ENCODE data around the gene TPRX2. TPM values are rescaled to one million over a fixed set of nuclear protein-coding genes. Genes with fewer than 3 reads are reported as not detected.
"Not testable (repeated sequence)": the region's sequence is repeated elsewhere in the genome, so short reads cannot be mapped to it uniquely, and the experiment has no call there.

The TPRX2 gene, protein sequence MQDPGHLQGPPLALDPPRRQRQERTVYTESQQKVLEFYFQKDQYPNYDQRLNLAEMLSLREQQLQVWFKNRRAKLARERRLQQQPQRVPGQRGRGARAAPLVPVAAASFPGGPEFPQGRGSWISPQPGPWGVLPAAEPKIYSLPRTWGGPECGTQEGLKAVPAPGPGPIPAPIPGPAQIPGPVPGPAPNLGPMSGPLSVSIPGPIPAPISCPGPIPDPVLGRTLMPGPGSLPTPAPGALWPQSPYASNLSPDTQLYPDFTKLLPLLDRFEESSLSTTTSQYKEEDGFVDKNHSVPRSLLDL
- total RNA-seq (2021; fragmentation: NEBNext Ultra II Directional; extraction: Animal tissue kit (Norgen Biotek cat#: 25700)) (not detected in 2 replicates), polyA plus RNA-seq (2011; rRNA removed) (not detected in 2 replicates), polyA minus RNA-seq (2011; rRNA and poly(A)+ RNA removed) (not detected in 2 replicates)
- polyA plus RNA-seq (2011; cell fraction: cytosol; rRNA removed): not detected
- not detected for polyA plus RNA-seq (2011; cell fraction: nucleus; rRNA removed)
- not detected in 4 replicates for polyA plus RNA-seq (2012, experiment 1 of 2)
- not detected for polyA plus RNA-seq (2012, experiment 2 of 2)
- 0.10 TPM for polyA plus RNA-seq (2013, experiment 1 of 2)
- polyA plus RNA-seq (2013, experiment 2 of 2): not detected
- not detected for polyA minus RNA-seq (2011; cell fraction: cytosol; rRNA and poly(A)+ RNA removed)
- polyA minus RNA-seq (2011; cell fraction: nucleus; rRNA and poly(A)+ RNA removed): not detected
- long read RNA-seq, experiment 1: 0 reads
- long read RNA-seq, experiment 2: 0 reads

DNA sequence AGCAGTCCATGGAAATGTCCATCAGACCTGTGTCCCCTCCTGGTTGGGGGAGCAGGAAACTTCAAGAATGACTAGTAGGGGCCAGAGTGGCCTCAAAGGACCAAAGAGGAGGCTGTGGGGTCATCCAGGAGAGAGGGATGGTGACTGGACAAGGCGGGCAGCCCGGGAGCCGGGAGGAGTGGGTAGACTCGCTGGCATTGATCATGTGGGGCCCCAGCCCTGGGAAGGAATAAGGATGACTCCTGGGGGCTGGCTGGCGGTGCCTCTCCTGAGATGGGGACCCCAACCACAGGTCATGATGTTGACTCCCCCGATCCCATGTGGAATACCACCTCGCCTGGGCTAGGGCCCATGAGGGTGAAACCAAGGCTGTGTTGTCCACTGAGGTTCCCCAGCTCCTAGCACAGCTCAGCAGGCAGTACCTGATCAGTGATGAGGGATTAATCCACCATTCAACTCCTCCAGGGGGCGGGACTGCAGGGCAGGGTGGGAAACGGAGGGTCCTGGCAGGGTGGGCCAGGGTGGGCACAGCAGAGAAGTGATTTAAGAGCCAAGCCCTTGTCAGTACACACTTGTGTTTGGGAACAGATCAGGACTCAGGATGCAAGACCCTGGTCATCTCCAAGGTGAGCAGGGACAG lies at the start of gene TPRX2:
TPRX2 (plus strand) TSS at position 590 of the 640 bp plus-strand sequence; CDS start at position 602, 12 bp downstream.
- not testable (repeated sequence) for FAIRE-seq; H2BK15ac ChIP-seq (ENCODE audit: low read length); H3K4me1 ChIP-seq (replicated peaks in 1 of 4; ENCODE audit: control insufficient read depth in 3 of 4, insufficient read depth in 4 of 4, low read length in 3 of 4); H3K79me2 ChIP-seq (ENCODE audit: control insufficient read depth in 1 of 2, insufficient read depth in 2 of 2, low read length in 2 of 2); H3K23ac ChIP-seq (ENCODE audit: insufficient read length); H2BK120ac ChIP-seq (replicated peaks; ENCODE audit: low read depth, low read length); H3K79me1 ChIP-seq (ENCODE audit: low read depth, low read length); H3K18ac ChIP-seq (ENCODE audit: extremely low read depth, low read length); H3K14ac ChIP-seq (ENCODE audit: insufficient read length); H3K27me3 ChIP-seq (replicated peaks in 1 of 4; ENCODE audit: control insufficient read depth in 3 of 4, extremely low read depth in 1 of 4, insufficient read depth in 3 of 4, low read length in 3 of 4); H3K23me2 ChIP-seq (ENCODE audit: low read depth, low read length); H2BK12ac ChIP-seq (ENCODE audit: low read depth, low read length); H2AK5ac ChIP-seq (ENCODE audit: low read depth, low read length); H2BK20ac ChIP-seq (ENCODE audit: low read length); DNase-seq (ENCODE audit: low read depth in 1 of 2, low spot score in 2 of 2); H2BK5ac ChIP-seq (ENCODE audit: low read depth, low read length); H3K4me2 ChIP-seq (ENCODE audit: insufficient read depth in 1 of 2, low read depth in 2 of 2, low read length in 2 of 2); H3K9me3 ChIP-seq (ENCODE audit: insufficient read depth in 2 of 2, low read depth in 1 of 2, low read length in 1 of 2); H3K36me3 ChIP-seq (ENCODE audit: control insufficient read depth in 2 of 4, insufficient read depth in 4 of 4, low read length in 3 of 4); H3K9ac ChIP-seq (replicated peaks in 1 of 4; ENCODE audit: extremely low read depth in 1 of 4, low read depth in 3 of 4, low read length in 3 of 4); H2AFZ ChIP-seq (ENCODE audit: low read length); H3K4me3 ChIP-seq (ENCODE audit: extremely low read depth in 1 of 4, insufficient read depth in 2 of 4, low read depth in 3 of 4, low read length in 4 of 4); H3K27ac ChIP-seq (ENCODE audit: low read depth, low read length); H4K8ac ChIP-seq (ENCODE audit: extremely low read depth, insufficient read depth, low read length); H4K20me1 ChIP-seq (replicated peaks in 1 of 2; ENCODE audit: control insufficient read depth in 1 of 2, insufficient read depth in 2 of 2, low read length in 2 of 2); H3K56ac ChIP-seq (replicated peaks; ENCODE audit: insufficient read length, low read depth, low read length); H3K4ac ChIP-seq (replicated peaks; ENCODE audit: insufficient read length, low read depth, low read length); H4K91ac ChIP-seq (replicated peaks; ENCODE audit: insufficient read length, low read length); H4K5ac ChIP-seq (ENCODE audit: insufficient read length, low read depth, low read length)
- ChIA-PET CTCF (ENCODE audit: partially characterized antibody) (interaction anchor here (1.7 kb wide), 1 partner anchor 64 kb away, joined by 5 read pairs; no protein-coding TSS in a partner anchor), POLR2A (ENCODE audit: partially characterized antibody) (interaction anchor here (0.7 kb wide), 1 partner anchor 10 kb away, joined by 3 read pairs; no protein-coding TSS in a partner anchor)
- WGBS, 2 experiments (ENCODE audit: extremely low coverage in 1 of 2, insufficient coverage in 1 of 2, insufficient read length in 1 of 2, insufficient replicate concordance in 2 of 2, low coverage in 1 of 2, low lambda C conversion rate in 2 of 2, missing lambda C conversion rate in 1 of 2): 84% methylated on average over 7 of the region's 9 CpGs; no CpG with 5 or more reads in 1 of the 2 experiments

Data from H1 (cell line).